Measurements from ENCODE around the gene NKRF. TPM values are rescaled to one million over a fixed set of nuclear protein-coding genes. Genes with fewer than 3 reads are reported as not detected.
A peak's percentile ranks its signal among the peaks of the same experiment; 100 is the strongest.

NKRF gene
- 10 to 100 TPM in 1 of 6 donors, 1 to 10 TPM in 5; 3.9 to 10.5 (median 7.0) TPM for total RNA-seq

GRCh38 chrX:119606280-119607017 is at the start of gene NKRF:
TSS of gene NKRF (minus strand) at chrX:119606424.
- TF ChIP-seq POLR2A (IDR thresholded peaks at IDR 0.05) (peak in 3 of 4 donors; percentile 57 to 84 (median 72)), EP300 (IDR thresholded peaks at IDR 0.05) (no peak), POLR2AphosphoS5 (IDR thresholded peaks at IDR 0.05) (peak; percentile 83 to 85)
- TF ChIP-seq, protein P1, sequence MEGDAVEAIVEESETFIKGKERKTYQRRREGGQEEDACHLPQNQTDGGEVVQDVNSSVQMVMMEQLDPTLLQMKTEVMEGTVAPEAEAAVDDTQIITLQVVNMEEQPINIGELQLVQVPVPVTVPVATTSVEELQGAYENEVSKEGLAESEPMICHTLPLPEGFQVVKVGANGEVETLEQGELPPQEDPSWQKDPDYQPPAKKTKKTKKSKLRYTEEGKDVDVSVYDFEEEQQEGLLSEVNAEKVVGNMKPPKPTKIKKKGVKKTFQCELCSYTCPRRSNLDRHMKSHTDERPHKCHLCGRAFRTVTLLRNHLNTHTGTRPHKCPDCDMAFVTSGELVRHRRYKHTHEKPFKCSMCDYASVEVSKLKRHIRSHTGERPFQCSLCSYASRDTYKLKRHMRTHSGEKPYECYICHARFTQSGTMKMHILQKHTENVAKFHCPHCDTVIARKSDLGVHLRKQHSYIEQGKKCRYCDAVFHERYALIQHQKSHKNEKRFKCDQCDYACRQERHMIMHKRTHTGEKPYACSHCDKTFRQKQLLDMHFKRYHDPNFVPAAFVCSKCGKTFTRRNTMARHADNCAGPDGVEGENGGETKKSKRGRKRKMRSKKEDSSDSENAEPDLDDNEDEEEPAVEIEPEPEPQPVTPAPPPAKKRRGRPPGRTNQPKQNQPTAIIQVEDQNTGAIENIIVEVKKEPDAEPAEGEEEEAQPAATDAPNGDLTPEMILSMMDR (IDR thresholded peaks at IDR 0.05), result no peak
- DNase-seq (peak; percentile 91 to 94), ATAC-seq (ENCODE audit: low FRiP score in 2 of 2) (peak; percentile 91 to 97)
- H3K9me3 ChIP-seq, result no peaks in the 10 kb centered on the region
- H3K27me3 ChIP-seq, result no peaks in the 10 kb centered on the region
- WGBS, 2 donors, result 8 to 35% methylated on average over 16 to 46 of the region's 46 CpGs
- H3K4me3 ChIP-seq, result peak within 1 kb of the TSS; percentile 49 to 81 (median 70)
- H3K36me3 ChIP-seq, result no peaks in the 10 kb centered on the region
- H3K27ac ChIP-seq, result peak within 1 kb of the TSS; percentile 85 to 94 (median 90)
- H3K4me1 ChIP-seq, result peaks cover 0 to 6% (median 2%) of the 10 kb centered on the region in 4 donors

GRCh38 chrX:119655125-119655524 is 48.9 kb upstream of the NKRF start:
- TF ChIP-seq EP300 (IDR thresholded peaks at IDR 0.05) (no peak), POLR2A (IDR thresholded peaks at IDR 0.05) (no peak), POLR2AphosphoS5 (IDR thresholded peaks at IDR 0.05) (no peak)
- TF ChIP-seq, protein P1 (IDR thresholded peaks at IDR 0.05), result no peak
- ATAC-seq (ENCODE audit: low FRiP score in 2 of 2) (peak in 1 of 2 donors; percentile 79), DNase-seq (peak in 1 of 2 donors; percentile 34)
- no peaks in the 10 kb centered on the region for H3K4me1 ChIP-seq
- H3K4me3 ChIP-seq, result no peak overlapping the region
- no peaks in the 10 kb centered on the region for H3K27me3 ChIP-seq
- H3K36me3 ChIP-seq, result no peaks in the 10 kb centered on the region
- no peak overlapping the region for H3K27ac ChIP-seq
- 67 to 70% methylated on average over 6 of the region's 6 CpGs for WGBS, 2 donors
- H3K9me3 ChIP-seq, result no peaks in the 10 kb centered on the region

GRCh38 chrX:119654112-119654531 is 47.9 kb upstream of the NKRF start:
- no peaks in the 10 kb centered on the region for H3K9me3 ChIP-seq
- H3K4me3 ChIP-seq, result no peak overlapping the region
- no peak overlapping the region for H3K27ac ChIP-seq
- H3K4me1 ChIP-seq, result no peaks in the 10 kb centered on the region
- no peak for DNase-seq
- H3K36me3 ChIP-seq, result peaks cover 0 to 3% (median 0%) of the 10 kb centered on the region in 4 donors
- TF ChIP-seq, protein P1 (IDR thresholded peaks at IDR 0.05), result no peak
- TF ChIP-seq POLR2A (IDR thresholded peaks at IDR 0.05) (no peak), EP300 (IDR thresholded peaks at IDR 0.05) (no peak), POLR2AphosphoS5 (IDR thresholded peaks at IDR 0.05) (no peak)
- no peaks in the 10 kb centered on the region for H3K27me3 ChIP-seq
- peak in 1 of 2 donors; percentile 74 for ATAC-seq (ENCODE audit: low FRiP score in 2 of 2)
- WGBS, 2 donors, result 59 to 76% methylated on average over 7 to 8 of the region's 8 CpGs

DNA sequence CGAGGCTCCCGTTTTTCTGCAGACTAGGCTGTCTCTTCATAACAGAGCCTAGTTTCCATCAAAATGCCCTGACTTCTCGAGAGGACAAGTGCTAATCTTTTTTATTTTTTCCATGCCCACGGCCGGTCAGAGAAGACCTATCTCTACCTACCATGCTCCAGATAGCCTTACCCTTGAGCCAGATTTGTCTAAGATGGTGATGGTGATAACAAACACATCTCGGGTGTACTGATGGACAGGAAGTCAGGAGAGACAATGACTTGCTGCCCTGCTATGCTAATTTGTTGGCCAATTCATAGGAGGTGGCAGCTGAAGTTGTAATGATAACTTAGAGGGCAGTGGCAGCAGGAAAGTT is 42.2 kb upstream of the NKRF start:
- no peak for DNase-seq
- H3K27me3 ChIP-seq, result no peaks in the 10 kb centered on the region
- 62 to 72% methylated on average over 6 of the region's 6 CpGs for WGBS, 2 donors
- H3K36me3 ChIP-seq, result peaks cover 0 to 3% (median 0%) of the 10 kb centered on the region in 4 donors
- TF ChIP-seq EP300 (IDR thresholded peaks at IDR 0.05) (no peak), POLR2AphosphoS5 (IDR thresholded peaks at IDR 0.05) (no peak)
- no peaks in the 10 kb centered on the region for H3K4me1 ChIP-seq
- H3K4me3 ChIP-seq, result no peak overlapping the region
- no peak for ATAC-seq (ENCODE audit: low FRiP score in 2 of 2)
- no peaks in the 10 kb centered on the region for H3K9me3 ChIP-seq
- no peak overlapping the region for H3K27ac ChIP-seq

- WGBS, 2 donors, result 81 to 85% methylated on average over 9 to 17 of the region's 17 CpGs
- peak in 1 of 2 donors; percentile 19 for ATAC-seq (ENCODE audit: low FRiP score in 2 of 2)
These were observed 41.6 kb upstream of the NKRF start for GRCh38 chrX:119647552-119648420.

More at GRCh38 chrX:119647552-119648420, 41.6 kb upstream of the NKRF start:
- H3K4me3 ChIP-seq, result no peak overlapping the region
- H3K27me3 ChIP-seq, result no peaks in the 10 kb centered on the region
- TF ChIP-seq EP300 (IDR thresholded peaks at IDR 0.05) (no peak), POLR2A (IDR thresholded peaks at IDR 0.05) (no peak), POLR2AphosphoS5 (IDR thresholded peaks at IDR 0.05) (no peak)
- TF ChIP-seq, protein P1 (IDR thresholded peaks at IDR 0.05), result no peak
- DNase-seq, result no peak
- H3K36me3 ChIP-seq, result peaks cover 0 to 3% (median 0%) of the 10 kb centered on the region in 4 donors
- H3K4me1 ChIP-seq, result no peaks in the 10 kb centered on the region
- H3K9me3 ChIP-seq, result no peaks in the 10 kb centered on the region
- H3K27ac ChIP-seq, result no peak overlapping the region

All from upper lobe of left lung (tissue), 6 donors.